HEK293 (cell line): ENCODE measurements around the gene MYH11.
A peak's percentile ranks its signal among the peaks of the same experiment; 100 is the strongest.
"Not testable (repeated sequence)": the region's sequence is repeated elsewhere in the genome, so short reads cannot be mapped to it uniquely, and the experiment has no call there.

Experiments used
- CTCF ChIA-PET: fragments of 350-600 bp; formaldehyde crosslinking; extraction: SDS; loops from one replicate; lab custom pipeline; 2021; ENCODE audit warnings: antibody characterized with exemption; lab: Yijun Ruan, JAX
- POLR2A ChIA-PET: fragments of 300-600 bp; formaldehyde crosslinking; extraction: SDS; loops from one replicate; lab custom pipeline; 2020; ENCODE audit warnings: antibody characterized with exemption, inconsistent platforms; lab: Yijun Ruan, JAX
- H3K27ac ChIP-seq: fragments of 200-500 bp; sonication (Bioruptor generic); 2 replicates; pipeline ENCODE4 v1.5.1; 2014; ENCODE audit warnings: low read depth, low read length, control low read depth, inconsistent platforms; ENCODE audit errors: extremely low read depth
- H3K36me3 ChIP-seq, 2 experiments: fragments of 200-500 bp in 1 of 2; sonication (Bioruptor generic) in 1 of 2; 1 replicate in 1 of 2; 2 replicates in 1 of 2; pipeline ENCODE4 v1.5.1; 2014 to 2017; ENCODE audit warnings: inconsistent platforms in 2 of 2, low read length in 2 of 2; ENCODE audit not compliant: control insufficient read depth in 2 of 2, insufficient read depth in 1 of 2
- H3K4me1 ChIP-seq: fragments of 200-500 bp; sonication (Bioruptor generic); 2 replicates; pipeline ENCODE4 v1.5.1; 2014; ENCODE audit warnings: mild to moderate bottlenecking, low read length, inconsistent platforms; ENCODE audit not compliant: control insufficient read depth, insufficient read depth
- H3K4me3 ChIP-seq: 2 replicates; pipeline ENCODE4 v1.5.1; 2011; ENCODE audit warnings: low read depth, mild to moderate bottlenecking, control low read depth, low read length, moderate library complexity
- H3K9me3 ChIP-seq: fragments of 200-500 bp; sonication (Bioruptor generic); 2 replicates; pipeline ENCODE4 v1.5.1; 2014; ENCODE audit warnings: low read depth, low read length, inconsistent platforms; ENCODE audit not compliant: control insufficient read depth, insufficient read depth
- BCL11A ChIP-seq: fragments of 450-650 bp; formaldehyde crosslinking; IDR thresholded peaks from 2 replicates; pipeline ENCODE4 v1.5.1; 2016; ENCODE audit warnings: low read depth, missing biosample characterization, missing genetic modification characterization
- GLIS1 ChIP-seq: fragments of 450-650 bp; formaldehyde crosslinking; IDR thresholded peaks from 2 replicates; pipeline ENCODE4 v1.5.1; 2016; ENCODE audit warnings: missing biosample characterization, missing genetic modification characterization
- IKZF3 ChIP-seq: fragments of 450-650 bp; IDR thresholded peaks from 2 replicates; pipeline ENCODE4 v1.5.0; 2018; ENCODE audit warnings: missing biosample characterization, mild to moderate bottlenecking, missing genetic modification characterization, moderate library complexity
- KLF10 ChIP-seq: fragments of 450-650 bp; IDR thresholded peaks from 2 replicates; pipeline ENCODE4 v1.5.1; 2018; ENCODE audit warnings: missing biosample characterization, mild to moderate bottlenecking, missing genetic modification characterization
- OSR2 ChIP-seq: fragments of 450-650 bp; formaldehyde crosslinking; IDR thresholded peaks from 2 replicates; pipeline ENCODE4 v1.5.1; 2016; ENCODE audit warnings: missing biosample characterization, missing genetic modification characterization
- PRDM4 ChIP-seq: fragments of 450-650 bp; formaldehyde crosslinking; IDR thresholded peaks from 2 replicates; pipeline ENCODE4 v1.5.1; 2017; ENCODE audit warnings: missing biosample characterization, missing genetic modification characterization
- SETDB1 ChIP-seq: IDR thresholded peaks from one replicate; pipeline ENCODE4 v1.6.1; 2017; ENCODE audit warnings: mild to moderate bottlenecking, low read length, moderate library complexity, mixed read lengths; ENCODE audit not compliant: insufficient read length
- ZBTB11 ChIP-seq: fragments of 450-650 bp; formaldehyde crosslinking; conservative IDR thresholded peaks from 2 replicates; pipeline ENCODE4 v1.5.1; 2016; ENCODE audit warnings: low read depth, missing biosample characterization, missing genetic modification characterization
- ZFP37 ChIP-seq: fragments of 450-650 bp; formaldehyde crosslinking; IDR thresholded peaks from 2 replicates; pipeline ENCODE4 v1.5.1; 2016; ENCODE audit warnings: missing biosample characterization, missing genetic modification characterization
- ZIC2 ChIP-seq: fragments of 450-650 bp; formaldehyde crosslinking; IDR thresholded peaks from 2 replicates; pipeline ENCODE4 v1.5.1; 2016; ENCODE audit warnings: missing biosample characterization, missing genetic modification characterization
- ZNF121 ChIP-seq: fragments of 450-650 bp; formaldehyde crosslinking; IDR thresholded peaks from 2 replicates; pipeline ENCODE4 v1.5.1; 2016; ENCODE audit warnings: missing biosample characterization, missing genetic modification characterization
- ZNF362 ChIP-seq: fragments of 450-650 bp; formaldehyde crosslinking; IDR thresholded peaks from 2 replicates; pipeline ENCODE4 v1.5.1; 2016; ENCODE audit warnings: missing biosample characterization, missing genetic modification characterization
- ZNF473 ChIP-seq: fragments of 450-650 bp; formaldehyde crosslinking; IDR thresholded peaks from 2 replicates; pipeline ENCODE4 v1.5.1; 2017; ENCODE audit warnings: missing biosample characterization, missing genetic modification characterization
- ZNF544 ChIP-seq: fragments of 450-650 bp; formaldehyde crosslinking; IDR thresholded peaks from 2 replicates; pipeline ENCODE4 v1.5.0; 2017; ENCODE audit warnings: missing biosample characterization, missing genetic modification characterization
- ZNF660 ChIP-seq: fragments of 450-650 bp; IDR thresholded peaks from 2 replicates; pipeline ENCODE4 v1.5.1; 2018; ENCODE audit warnings: missing biosample characterization, mild to moderate bottlenecking, missing genetic modification characterization
- ZNF664 ChIP-seq: fragments of 450-650 bp; formaldehyde crosslinking; IDR thresholded peaks from 2 replicates; pipeline ENCODE4 v1.5.1; 2016; ENCODE audit warnings: missing biosample characterization, missing genetic modification characterization
- ZSCAN30 ChIP-seq: fragments of 450-650 bp; IDR thresholded peaks from 2 replicates; pipeline ENCODE4 v1.5.1; 2018; ENCODE audit warnings: missing biosample characterization, mild to moderate bottlenecking, missing genetic modification characterization, moderate library complexity

Gene MYH11

GRCh38 chr16:15817446-15817845 lies 39.4 kb downstream of the MYH11 start (continued):
- TF ChIP-seq ZBTB11 (no peak), ZNF121 (tag by site-specific recombination) (no peak), IKZF3 (no peak)

- no peak overlapping the region for H3K27ac ChIP-seq
- ChIA-PET CTCF (interaction anchor here (0.7 to 2.3 kb wide), 4 partner anchors 39 to 367 kb away, joined by 3 to 6 read pairs (median 3); no protein-coding TSS in a partner anchor), POLR2A (no interaction called here)
- H3K4me3 ChIP-seq: no peak overlapping the region
- TF ChIP-seq ZNF660 (no peak), SETDB1 (peak; percentile 89), ZNF544 (tag by site-specific recombination) (no peak)
- no peaks in the 10 kb centered on the region for H3K9me3 ChIP-seq
- H3K36me3 ChIP-seq: no peaks in the 10 kb centered on the region
- H3K4me1 ChIP-seq: no peaks in the 10 kb centered on the region
Observed at GRCh38 chr16:15816228-15816627, 40.6 kb downstream of the MYH11 start.

- H3K9me3 ChIP-seq, H3K36me3 ChIP-seq, H3K4me1 ChIP-seq, H3K4me3 ChIP-seq, POLR2A ChIA-PET: not testable (repeated sequence)
- TF ChIP-seq ZNF121 (tag by site-specific recombination) (peak; percentile 74), ZNF362 (tag by site-specific recombination) (peak; percentile 89; the same call in 1 of the 2 replicates)
- peak overlapping the region; percentile 37; the same call in 1 of the 2 replicates for H3K27ac ChIP-seq
- CTCF ChIA-PET: interaction anchor here (0.7 to 1.4 kb wide), 3 partner anchors 9 to 146 kb away, joined by 3 to 7 read pairs (median 6); no protein-coding TSS in a partner anchor
Observed at GRCh38 chr16:15812401-15812750, 44.5 kb downstream of the MYH11 start.

- peak overlapping the region; percentile 37 for H3K27ac ChIP-seq
- H3K4me1 ChIP-seq: no peaks in the 10 kb centered on the region
- no peaks in the 10 kb centered on the region for H3K36me3 ChIP-seq
- ChIA-PET POLR2A (no interaction called here), CTCF (interaction anchor here (1.0 kb wide), 1 partner anchor 13 kb away, joined by 7 read pairs; no protein-coding TSS in a partner anchor)
- no peaks in the 10 kb centered on the region for H3K9me3 ChIP-seq
- H3K4me3 ChIP-seq: no peak overlapping the region
- TF ChIP-seq ZNF660: 0 out of 2 replicates have a peak, but pooled peaks have one; percentile 52
- TF ChIP-seq ZSCAN30 (tag by site-specific recombination): peak; percentile 42
- 0 out of 2 replicates have a peak, but pooled peaks have one; percentile 27 for TF ChIP-seq IKZF3
- TF ChIP-seq ZFP37 (tag by site-specific recombination): no peak
- peak; percentile 87 for TF ChIP-seq GLIS1 (tag by site-specific recombination)
- TF ChIP-seq KLF10 (tag by site-specific recombination): peak; percentile 89
- peak; percentile 91; the same call in 1 of the 2 replicates for TF ChIP-seq OSR2 (tag by site-specific recombination)
- TF ChIP-seq BCL11A: no peak
- no peak for TF ChIP-seq ZNF664 (tag by site-specific recombination)
- TF ChIP-seq ZNF473: no peak
- TF ChIP-seq ZIC2 (tag by site-specific recombination): peak; percentile 96
- peak; percentile 39 for TF ChIP-seq PRDM4
Observed at GRCh38 chr16:15811481-15812400, 45.1 kb downstream of the MYH11 start.
